Astrocyte (in vitro differentiated cells and primary cell): ENCODE data around the gene CMTM4. TPM values are rescaled to one million over a fixed set of nuclear protein-coding genes. Genes with fewer than 3 reads are reported as not detected.

Source experiments
- DNase-seq: peaks from one replicate; pipeline ENCODE4 v3.0.0-alpha.2; 2010; ENCODE audit warnings: low read depth
- FAIRE-seq: peaks from 2 replicates; lab custom pipeline; 2011; peaks lifted over from hg19 to GRCh38; lab: Jason Lieb, UNC
- H2AFZ ChIP-seq: 2 replicates; pipeline ENCODE4 v1.6.0; 2012; ENCODE audit warnings: low read depth, low read length, inconsistent platforms
- H3K27ac ChIP-seq: 2 replicates; pipeline ENCODE4 v1.5.1; 2011; ENCODE audit warnings: low read depth, low read length, inconsistent platforms
- H3K27me3 ChIP-seq: 2 replicates; pipeline ENCODE4 v1.6.0; 2011; ENCODE audit warnings: low read length, inconsistent platforms; ENCODE audit not compliant: insufficient read depth
- H3K36me3 ChIP-seq: 2 replicates; pipeline ENCODE4 v1.5.1; 2011; ENCODE audit warnings: low read length, inconsistent platforms; ENCODE audit not compliant: insufficient read depth
- H3K4me1 ChIP-seq: 2 replicates; pipeline ENCODE4 v1.5.1; 2011; ENCODE audit warnings: low read length, inconsistent platforms; ENCODE audit not compliant: insufficient read depth
- H3K4me2 ChIP-seq: 2 replicates; pipeline ENCODE4 v1.6.0; 2012; ENCODE audit warnings: low read length, inconsistent platforms
- H3K4me3 ChIP-seq: 2 replicates; pipeline ENCODE4 v1.5.1; 2011; ENCODE audit warnings: low read depth, mild to moderate bottlenecking, low read length, inconsistent platforms; ENCODE audit not compliant: insufficient read depth
- H3K79me2 ChIP-seq: 2 replicates; pipeline ENCODE4 v1.6.0; 2012; ENCODE audit warnings: mild to moderate bottlenecking, low read length, inconsistent platforms; ENCODE audit not compliant: insufficient read depth
- H3K9ac ChIP-seq: 2 replicates; pipeline ENCODE4 v1.6.0; 2012; ENCODE audit warnings: mild to moderate bottlenecking, low read length, inconsistent platforms
- H3K9me3 ChIP-seq: 2 replicates; pipeline ENCODE4 v1.5.1; 2012; ENCODE audit warnings: low read depth, mild to moderate bottlenecking, low read length, inconsistent platforms; ENCODE audit not compliant: insufficient read depth
- H4K20me1 ChIP-seq: 2 replicates; pipeline ENCODE4 v1.6.0; 2012; ENCODE audit warnings: low read length, inconsistent platforms; ENCODE audit not compliant: insufficient read depth
- H3K27ac Mint-ChIP-seq: one replicate; pipeline ENCODE4 v1.8.0; 2021; ENCODE audit warnings: mild to moderate bottlenecking, mixed read lengths; ENCODE audit not compliant: unreplicated experiment
- H3K27me3 Mint-ChIP-seq: one replicate; pipeline ENCODE4 v1.8.0; 2021; ENCODE audit warnings: low read depth, mixed read lengths; ENCODE audit not compliant: unreplicated experiment
- H3K36me3 Mint-ChIP-seq: one replicate; pipeline ENCODE4 v1.8.0; 2021; ENCODE audit warnings: low read depth, mixed read lengths; ENCODE audit not compliant: unreplicated experiment
- H3K4me1 Mint-ChIP-seq: one replicate; pipeline ENCODE4 v1.8.0; 2021; ENCODE audit warnings: low read depth, mixed read lengths; ENCODE audit not compliant: unreplicated experiment
- H3K4me3 Mint-ChIP-seq: one replicate; pipeline ENCODE4 v1.8.0; 2021; ENCODE audit warnings: mild to moderate bottlenecking, moderate library complexity, mixed read lengths; ENCODE audit not compliant: unreplicated experiment
- H3K9me3 Mint-ChIP-seq: one replicate; pipeline ENCODE4 v1.8.0; 2021; ENCODE audit warnings: mild to moderate bottlenecking, mixed read lengths; ENCODE audit not compliant: unreplicated experiment
- EZH2 ChIP-seq: IDR thresholded peaks from 2 replicates; pipeline ENCODE4 v1.6.1; 2012; ENCODE audit warnings: mild to moderate bottlenecking, low read length, inconsistent platforms; ENCODE audit not compliant: insufficient read depth
- total RNA-seq: library from RNA; stranded (reverse); gene quantifications from 2 replicates; pipeline ENCODE4 v1.2.1, GENCODE V29; 2021
- TF ChIP-seq, protein P1 (sequence below): IDR thresholded peaks from 2 replicates; pipeline ENCODE4 v1.5.1; 2011; ENCODE audit warnings: low read depth, mild to moderate bottlenecking, inconsistent platforms, low read length, moderate library complexity; ENCODE audit not compliant: insufficient read depth

The CMTM4 gene
- total RNA-seq, 1 donor from 2014 or later: 20.9 TPM

GRCh38 chr16:66576296-66576695, 120.2 kb downstream of the CMTM4 start:
- FAIRE-seq (no peak), DNase-seq (no peak)
- H3K79me2 ChIP-seq: no peaks in the 10 kb centered on the region
- no peak overlapping the region for H3K27ac ChIP-seq
- H3K27me3 ChIP-seq: peaks cover 17% of the 10 kb centered on the region
- H2AFZ ChIP-seq: no peak overlapping the region
- H4K20me1 ChIP-seq: no peaks in the 10 kb centered on the region
- Mint-ChIP-seq H3K27me3 (peaks cover 30% of the 10 kb centered on the region), H3K4me1 (peaks cover 11% of the 10 kb centered on the region), H3K36me3 (peaks cover 2% of the 10 kb centered on the region), H3K9me3 (no peaks in the 10 kb centered on the region), H3K4me3 (no peak overlapping the region), H3K27ac (no peak overlapping the region)
- no peak overlapping the region for H3K4me3 ChIP-seq
- peaks cover 24% of the 10 kb centered on the region for H3K4me1 ChIP-seq
- H3K9me3 ChIP-seq: no peaks in the 10 kb centered on the region
- H3K9ac ChIP-seq: no peak overlapping the region
- H3K36me3 ChIP-seq: no peaks in the 10 kb centered on the region
- TF ChIP-seq, protein P1, sequence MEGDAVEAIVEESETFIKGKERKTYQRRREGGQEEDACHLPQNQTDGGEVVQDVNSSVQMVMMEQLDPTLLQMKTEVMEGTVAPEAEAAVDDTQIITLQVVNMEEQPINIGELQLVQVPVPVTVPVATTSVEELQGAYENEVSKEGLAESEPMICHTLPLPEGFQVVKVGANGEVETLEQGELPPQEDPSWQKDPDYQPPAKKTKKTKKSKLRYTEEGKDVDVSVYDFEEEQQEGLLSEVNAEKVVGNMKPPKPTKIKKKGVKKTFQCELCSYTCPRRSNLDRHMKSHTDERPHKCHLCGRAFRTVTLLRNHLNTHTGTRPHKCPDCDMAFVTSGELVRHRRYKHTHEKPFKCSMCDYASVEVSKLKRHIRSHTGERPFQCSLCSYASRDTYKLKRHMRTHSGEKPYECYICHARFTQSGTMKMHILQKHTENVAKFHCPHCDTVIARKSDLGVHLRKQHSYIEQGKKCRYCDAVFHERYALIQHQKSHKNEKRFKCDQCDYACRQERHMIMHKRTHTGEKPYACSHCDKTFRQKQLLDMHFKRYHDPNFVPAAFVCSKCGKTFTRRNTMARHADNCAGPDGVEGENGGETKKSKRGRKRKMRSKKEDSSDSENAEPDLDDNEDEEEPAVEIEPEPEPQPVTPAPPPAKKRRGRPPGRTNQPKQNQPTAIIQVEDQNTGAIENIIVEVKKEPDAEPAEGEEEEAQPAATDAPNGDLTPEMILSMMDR: no peak
- no peak for TF ChIP-seq EZH2
- H3K4me2 ChIP-seq: no peak overlapping the region

DNA sequence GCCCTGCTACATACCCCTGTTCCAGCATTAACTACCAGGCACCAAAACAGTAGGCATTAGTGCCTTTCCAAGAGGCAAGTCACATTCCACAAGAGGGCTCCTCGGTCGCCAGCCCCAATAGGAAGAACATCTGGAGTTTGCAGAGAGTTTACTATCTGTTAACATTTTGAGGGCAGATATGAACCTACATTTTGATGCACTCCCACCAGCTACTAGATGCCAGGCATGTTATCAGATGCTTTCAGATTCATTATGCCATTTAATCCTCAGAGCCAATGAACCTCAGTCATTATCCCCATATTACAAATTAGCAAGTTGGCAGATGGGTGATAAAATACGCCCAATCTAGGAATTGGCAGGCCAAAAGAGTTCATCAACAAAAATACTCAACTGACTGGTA, 121.5 kb downstream of the CMTM4 start:
- no peak overlapping the region for H3K4me3 Mint-ChIP-seq
- no peaks in the 10 kb centered on the region for H4K20me1 ChIP-seq
- peaks cover 2% of the 10 kb centered on the region for H3K36me3 Mint-ChIP-seq
- no peaks in the 10 kb centered on the region for H3K9me3 ChIP-seq
- no peak overlapping the region for H2AFZ ChIP-seq
- no peak for FAIRE-seq
- TF ChIP-seq EZH2: no peak
- TF ChIP-seq, protein P1: no peak
- H3K4me3 ChIP-seq: no peak overlapping the region
- H3K27me3 Mint-ChIP-seq: peaks cover 29% of the 10 kb centered on the region
- DNase-seq: no peak
- H3K4me2 ChIP-seq: no peak overlapping the region
- peaks cover 6% of the 10 kb centered on the region for H3K4me1 Mint-ChIP-seq
- no peaks in the 10 kb centered on the region for H3K9me3 Mint-ChIP-seq
- no peak overlapping the region for H3K27ac ChIP-seq
- H3K4me1 ChIP-seq: peaks cover 16% of the 10 kb centered on the region
- H3K27ac Mint-ChIP-seq: no peak overlapping the region
- H3K27me3 ChIP-seq: peaks cover 17% of the 10 kb centered on the region
- H3K9ac ChIP-seq: no peak overlapping the region
- no peaks in the 10 kb centered on the region for H3K36me3 ChIP-seq
- H3K79me2 ChIP-seq: no peaks in the 10 kb centered on the region

DNA sequence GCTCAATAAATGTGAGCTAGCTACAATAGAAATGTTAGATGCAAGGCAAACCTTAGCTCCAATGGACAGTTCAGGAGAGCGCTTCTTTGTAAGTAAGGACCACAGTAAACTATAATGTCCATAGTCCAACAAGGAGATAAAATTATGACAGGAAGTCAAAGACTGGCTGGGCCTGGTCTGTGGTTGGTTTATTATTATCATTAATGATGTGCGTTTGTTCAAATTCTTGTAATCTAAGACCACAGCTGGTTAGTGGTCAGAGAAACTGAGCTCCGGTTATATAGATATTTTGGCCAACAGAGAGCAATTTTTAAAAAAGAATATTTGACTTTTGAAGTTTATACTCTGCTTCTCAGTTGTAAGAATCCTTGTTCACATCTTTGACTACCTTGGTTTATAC, 122.0 kb downstream of the CMTM4 start:
- Mint-ChIP-seq H3K4me3 (no peak overlapping the region), H3K9me3 (no peaks in the 10 kb centered on the region), H3K27ac (no peak overlapping the region), H3K4me1 (peaks cover 12% of the 10 kb centered on the region), H3K27me3 (peaks cover 29% of the 10 kb centered on the region), H3K36me3 (peaks cover 2% of the 10 kb centered on the region)
- no peaks in the 10 kb centered on the region for H3K9me3 ChIP-seq
- H3K27ac ChIP-seq: no peak overlapping the region
- H3K36me3 ChIP-seq: no peaks in the 10 kb centered on the region
- H3K4me3 ChIP-seq: no peak overlapping the region
- H3K9ac ChIP-seq: no peak overlapping the region
- no peak overlapping the region for H2AFZ ChIP-seq
- H3K4me2 ChIP-seq: no peak overlapping the region
- FAIRE-seq (no peak), DNase-seq (no peak)
- H3K4me1 ChIP-seq: peaks cover 20% of the 10 kb centered on the region
- H3K27me3 ChIP-seq: peaks cover 17% of the 10 kb centered on the region
- no peaks in the 10 kb centered on the region for H3K79me2 ChIP-seq
- TF ChIP-seq, protein P1: no peak
- TF ChIP-seq EZH2: no peak
- no peaks in the 10 kb centered on the region for H4K20me1 ChIP-seq
